GM20000 (cell line): ENCODE data around the gene IRS2.

Experiments used
- DNase-seq: peaks from one replicate; pipeline ENCODE4 v3.0.0; 2012; ENCODE audit warnings: low spot score
- TF ChIP-seq, protein P1 (sequence below): IDR thresholded peaks from 2 replicates; pipeline ENCODE4 v1.5.1; 2012; ENCODE audit warnings: mild to moderate bottlenecking, control low read depth; ENCODE audit errors: extremely low read depth, missing control alignments

Gene IRS2

DNA sequence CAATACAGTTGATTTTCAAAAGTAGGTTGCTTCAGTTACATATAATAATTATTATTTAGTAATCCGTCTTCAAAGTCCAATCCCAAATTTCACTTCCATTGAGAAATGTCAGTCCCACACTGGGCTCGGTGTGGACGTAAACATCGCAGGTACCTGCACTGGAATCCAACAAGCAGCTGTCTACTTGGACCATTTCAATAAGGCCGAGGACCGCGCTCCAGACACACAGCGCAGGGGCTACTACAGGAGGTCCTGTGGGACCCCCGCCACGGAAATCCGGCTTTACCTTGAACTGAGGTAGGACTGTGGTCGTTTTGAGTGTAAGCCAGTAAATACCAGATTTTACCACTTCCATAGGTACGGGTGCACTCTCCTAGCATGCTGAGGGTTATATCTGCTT lies 30.8 kb downstream of the IRS2 start:
- TF ChIP-seq, protein P1, sequence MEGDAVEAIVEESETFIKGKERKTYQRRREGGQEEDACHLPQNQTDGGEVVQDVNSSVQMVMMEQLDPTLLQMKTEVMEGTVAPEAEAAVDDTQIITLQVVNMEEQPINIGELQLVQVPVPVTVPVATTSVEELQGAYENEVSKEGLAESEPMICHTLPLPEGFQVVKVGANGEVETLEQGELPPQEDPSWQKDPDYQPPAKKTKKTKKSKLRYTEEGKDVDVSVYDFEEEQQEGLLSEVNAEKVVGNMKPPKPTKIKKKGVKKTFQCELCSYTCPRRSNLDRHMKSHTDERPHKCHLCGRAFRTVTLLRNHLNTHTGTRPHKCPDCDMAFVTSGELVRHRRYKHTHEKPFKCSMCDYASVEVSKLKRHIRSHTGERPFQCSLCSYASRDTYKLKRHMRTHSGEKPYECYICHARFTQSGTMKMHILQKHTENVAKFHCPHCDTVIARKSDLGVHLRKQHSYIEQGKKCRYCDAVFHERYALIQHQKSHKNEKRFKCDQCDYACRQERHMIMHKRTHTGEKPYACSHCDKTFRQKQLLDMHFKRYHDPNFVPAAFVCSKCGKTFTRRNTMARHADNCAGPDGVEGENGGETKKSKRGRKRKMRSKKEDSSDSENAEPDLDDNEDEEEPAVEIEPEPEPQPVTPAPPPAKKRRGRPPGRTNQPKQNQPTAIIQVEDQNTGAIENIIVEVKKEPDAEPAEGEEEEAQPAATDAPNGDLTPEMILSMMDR, result no peak
- DNase-seq, result no peak

DNA sequence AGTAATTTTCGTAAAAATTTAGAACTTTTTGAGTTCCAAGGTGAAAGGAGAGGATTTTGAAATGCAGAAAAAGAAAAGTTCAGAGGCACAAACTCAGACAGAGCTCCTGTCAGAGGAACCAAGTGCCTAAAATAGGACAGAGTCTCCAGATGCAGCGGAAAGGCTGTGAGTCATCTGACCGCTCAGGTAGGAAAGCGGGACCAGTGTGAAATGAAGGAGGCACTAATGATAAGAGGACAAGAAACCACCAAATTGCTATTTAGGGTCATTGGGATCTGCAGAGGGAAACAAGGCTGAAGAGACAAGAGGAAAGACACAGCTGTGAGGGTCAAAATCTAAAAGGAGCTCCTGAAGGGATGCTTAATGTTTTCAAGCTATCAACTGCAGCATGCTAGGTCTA lies 34.9 kb downstream of the IRS2 start:
- no peak for DNase-seq
- TF ChIP-seq, protein P1, result no peak

DNA sequence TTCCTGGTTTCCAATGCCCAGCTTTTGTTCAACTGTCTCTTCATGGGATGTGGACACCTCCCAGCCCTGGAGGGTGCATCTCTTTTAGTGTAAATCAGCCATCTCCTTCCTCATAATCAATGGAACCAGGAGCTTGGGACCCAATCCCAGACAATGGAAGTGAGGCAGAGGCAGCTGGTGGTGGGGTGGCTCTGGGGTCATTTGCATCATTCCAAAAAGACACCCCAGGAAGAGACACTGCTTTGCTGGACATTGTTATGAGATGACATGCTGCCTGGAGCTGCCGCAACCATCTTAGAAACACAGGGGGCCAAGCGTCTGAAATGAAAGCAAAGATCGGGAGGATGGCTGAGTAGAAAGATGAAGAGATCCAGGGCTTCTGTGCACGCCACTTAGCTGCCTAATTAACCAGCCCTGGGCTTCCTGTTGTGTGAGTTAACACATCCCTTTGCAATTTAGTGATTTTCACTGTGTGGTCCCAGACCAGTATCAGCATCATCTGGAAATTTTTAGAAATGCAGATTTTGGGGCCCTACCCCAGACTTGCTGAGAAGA lies 36.1 kb downstream of the IRS2 start:
- TF ChIP-seq, protein P1, result no peak
- DNase-seq, result no peak

DNA sequence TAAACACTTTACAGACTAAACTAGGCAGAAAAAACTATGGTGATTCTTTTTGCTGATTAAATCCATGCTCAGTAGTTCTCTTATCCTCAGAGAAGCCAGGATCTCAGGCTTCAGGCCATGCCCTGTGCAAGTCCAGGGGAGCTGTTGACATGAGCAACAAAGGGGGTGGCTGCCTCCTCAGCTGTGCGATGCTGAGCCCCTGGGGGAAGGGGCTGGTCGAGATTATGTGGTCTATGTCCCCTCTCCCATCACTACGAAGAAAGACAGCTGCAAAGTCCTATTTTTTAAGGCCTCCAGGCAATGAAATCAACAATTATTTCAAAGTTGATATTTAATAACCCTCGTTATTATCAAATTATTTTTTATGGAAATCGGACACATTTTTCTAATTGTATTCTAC lies 37.0 kb downstream of the IRS2 start:
- no peak for DNase-seq
- TF ChIP-seq, protein P1, result no peak

DNA sequence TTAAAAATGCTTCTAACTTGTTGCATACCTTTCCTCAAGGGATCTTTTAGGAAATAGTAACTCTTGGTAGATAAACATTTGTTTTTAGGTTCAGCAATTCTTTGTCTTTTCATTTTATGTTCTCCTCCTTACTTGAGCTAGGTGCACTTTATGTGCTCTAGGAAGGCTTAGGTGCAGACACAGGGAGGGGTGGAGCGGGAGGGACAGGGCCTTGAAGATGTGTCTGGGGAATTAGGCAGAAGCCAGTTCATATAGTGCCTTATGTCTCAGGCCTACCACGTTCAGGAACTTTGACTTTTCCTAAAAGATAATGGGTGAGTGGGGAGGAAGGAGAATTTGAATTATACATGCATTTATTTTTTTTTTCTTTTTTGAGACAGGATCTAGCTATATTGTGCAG lies 37.7 kb downstream of the IRS2 start:
- no peak for DNase-seq

DNA sequence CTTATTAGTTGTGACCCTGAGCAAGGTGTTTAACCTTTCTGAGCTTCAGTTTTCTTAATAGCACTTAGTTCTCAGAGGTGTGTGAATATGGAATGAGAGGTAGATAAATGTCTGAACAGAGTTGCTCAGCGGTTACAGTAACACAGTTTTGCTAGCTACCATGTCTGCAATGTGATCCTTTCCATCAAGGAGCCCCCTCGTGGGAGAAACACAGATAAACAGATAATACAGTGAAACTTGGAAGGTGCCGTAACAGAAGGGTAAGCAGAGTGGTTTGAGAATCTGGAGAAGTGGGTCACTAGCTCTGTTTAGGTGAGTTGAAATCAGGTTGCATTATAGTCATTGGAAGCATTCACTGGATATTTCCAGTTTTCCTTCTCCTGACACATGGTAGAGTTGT lies 38.9 kb downstream of the IRS2 start:
- TF ChIP-seq, protein P1, result no peak
- DNase-seq, result no peak

More for the DNA sequence above, 37.7 kb downstream of the IRS2 start:
- TF ChIP-seq, protein P1, result no peak

DNA sequence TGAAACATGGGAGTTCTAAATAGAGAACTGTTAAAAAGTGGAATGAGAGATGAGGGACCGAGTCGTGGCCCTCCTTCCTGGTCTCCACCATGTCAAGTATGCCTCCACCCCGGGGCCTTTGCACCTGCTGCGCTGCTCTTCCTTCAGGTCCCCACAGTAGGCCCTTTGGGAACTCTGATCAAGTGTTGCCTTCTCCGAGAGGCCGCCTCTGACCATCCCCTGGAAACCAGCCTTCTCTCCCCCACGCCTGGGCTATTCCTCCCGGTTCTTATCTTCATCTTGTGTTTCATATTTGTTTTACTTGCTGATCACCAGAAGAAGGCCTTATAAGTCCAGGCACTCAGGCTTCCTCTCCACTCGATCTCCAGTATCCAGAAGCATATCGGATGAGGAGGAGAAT lies 40.0 kb downstream of the IRS2 start:
- TF ChIP-seq, protein P1, result no peak
- no peak for DNase-seq
